ENCODE data around the gene MT1G. TPM values are rescaled to one million over a fixed set of nuclear protein-coding genes. Genes with fewer than 3 reads are reported as not detected.

The MT1G gene
- total RNA-seq, 1 donor from 2014 or later, result 24.1 TPM

DNA sequence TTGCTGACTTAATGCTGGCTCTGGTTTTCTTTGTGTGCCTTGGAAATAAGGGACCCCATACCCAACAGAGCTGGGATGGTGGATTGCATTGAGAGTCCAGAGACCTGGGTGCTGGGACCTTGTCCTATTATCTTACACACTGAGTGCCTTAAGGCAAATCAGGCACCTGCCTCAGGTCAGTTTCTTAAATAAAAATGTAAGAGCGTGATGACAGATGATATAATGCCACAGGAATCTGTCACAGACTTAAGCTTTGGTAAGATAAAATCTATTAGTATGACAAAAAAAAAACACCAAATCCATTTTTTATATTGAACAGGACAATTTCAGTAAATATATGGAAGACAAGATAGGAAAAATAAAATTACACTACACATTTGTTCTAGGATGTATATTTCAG lies 27.8 kb downstream of the MT1G start:
- intact Hi-C loops (cut with micrococcal nuclease), result no loop called here

DNA sequence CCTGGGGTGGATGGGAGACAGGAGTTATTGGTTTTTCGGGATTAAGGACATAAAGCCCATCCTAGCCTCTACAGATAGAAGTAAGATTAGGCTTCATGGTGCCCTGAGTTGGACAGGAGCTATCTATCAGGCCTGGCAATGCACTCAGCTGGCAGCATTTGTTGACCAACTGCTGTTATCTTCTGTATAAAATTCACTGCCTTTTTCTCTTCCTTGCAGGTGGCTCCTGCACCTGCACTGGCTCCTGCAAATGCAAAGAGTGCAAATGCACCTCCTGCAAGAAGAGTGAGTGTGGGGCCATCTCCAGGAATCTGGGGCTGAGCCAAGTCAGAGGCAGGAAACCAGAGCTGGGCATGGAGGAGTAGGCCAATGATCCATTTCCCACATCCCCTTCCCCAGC lies 28.8 kb downstream of the MT1G start:
- intact Hi-C loops (cut with micrococcal nuclease), result no loop called here

GRCh38 chr16:56637814-56638750 lies 29.8 kb downstream of the MT1G start, which contains the start of gene MT1A:
Gene MT1A, plus strand, starts transcription at chr16:56638666. Its CDS starts 73 bp downstream, at chr16:56638739.
- intact Hi-C loops (cut with micrococcal nuclease), result no loop called here

- intact Hi-C loops (cut with micrococcal nuclease), result no loop called here
These were observed 31.1 kb downstream of the MT1G start for GRCh38 chr16:56636616-56637413.

GRCh38 chr16:56635441-56635967 lies 32.4 kb downstream of the MT1G start:
- intact Hi-C loops (cut with micrococcal nuclease), result no loop called here

GRCh38 chr16:56634715-56635440 lies 33.0 kb downstream of the MT1G start:
- intact Hi-C loops (cut with micrococcal nuclease), result loop anchor here (1.0 kb wide), 1 partner anchor 10 kb away; the partner anchor contains the start of gene MT1E

DNA sequence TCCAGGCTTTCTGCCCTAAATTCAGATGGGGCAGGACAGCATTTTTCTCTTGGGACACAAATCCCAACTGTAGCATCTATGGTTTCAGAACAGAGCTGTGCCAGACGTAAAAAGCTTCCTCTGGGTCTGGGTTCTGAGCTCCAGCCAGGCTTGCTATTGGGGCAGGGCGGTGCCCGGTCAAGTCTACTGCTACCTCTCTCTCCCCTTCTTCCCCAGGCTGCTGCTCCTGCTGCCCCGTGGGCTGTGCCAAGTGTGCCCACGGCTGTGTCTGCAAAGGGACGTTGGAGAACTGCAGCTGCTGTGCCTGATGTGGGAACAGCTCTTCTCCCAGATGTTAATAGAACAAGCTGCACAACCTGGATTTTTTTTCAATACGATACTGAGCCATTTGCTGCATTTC lies 34.3 kb downstream of the MT1G start:
- intact Hi-C loops (cut with micrococcal nuclease), result no loop called here

- intact Hi-C loops (cut with micrococcal nuclease), result loop anchor here (1.0 kb wide), 1 partner anchor 56 kb away; no protein-coding TSS in a partner anchor
These were observed 35.0 kb downstream of the MT1G start for GRCh38 chr16:56632848-56633365.

DNA sequence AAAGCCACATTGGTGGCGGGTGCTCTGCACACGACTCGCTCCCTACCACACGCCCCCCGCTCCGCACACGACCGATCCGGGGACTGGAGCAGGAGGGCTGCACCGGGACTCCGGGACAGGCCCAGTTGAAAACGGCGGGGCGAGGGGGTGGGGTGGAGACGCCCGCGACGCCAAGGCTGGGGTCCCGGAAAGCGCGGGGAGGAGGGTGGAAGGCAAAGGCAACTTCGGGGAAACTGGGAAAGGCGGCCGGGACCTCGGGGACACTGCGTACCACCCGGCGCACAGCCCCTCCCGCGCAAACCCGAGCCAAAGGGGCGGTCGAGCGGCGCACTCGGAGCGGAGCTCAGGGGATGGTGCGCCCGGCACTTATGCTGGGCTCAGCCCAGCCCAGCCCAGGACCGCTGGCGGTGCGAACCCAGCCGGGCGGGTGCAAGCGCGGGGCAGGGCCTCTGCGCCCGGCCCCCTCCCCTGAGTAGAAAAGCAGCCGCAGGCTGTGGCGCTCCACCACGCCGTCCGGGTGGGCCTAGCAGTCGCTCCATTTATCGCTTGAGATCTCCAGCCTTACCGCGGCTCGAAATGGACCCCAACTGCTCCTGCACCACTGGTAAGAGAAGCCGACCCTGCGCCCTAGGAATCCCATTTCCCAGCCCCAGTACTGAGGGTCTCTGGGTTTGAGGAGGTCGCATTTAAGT lies 35.6 kb downstream of the MT1G start, which contains the start of gene MT1M:
MT1M (plus strand) TSS at position 504 of the 692 bp plus-strand sequence; CDS start at position 577, 73 bp downstream.
- intact Hi-C loops (cut with micrococcal nuclease), result loop anchor here (1.0 kb wide), 1 partner anchor 55 kb away; no protein-coding TSS in a partner anchor

DNA sequence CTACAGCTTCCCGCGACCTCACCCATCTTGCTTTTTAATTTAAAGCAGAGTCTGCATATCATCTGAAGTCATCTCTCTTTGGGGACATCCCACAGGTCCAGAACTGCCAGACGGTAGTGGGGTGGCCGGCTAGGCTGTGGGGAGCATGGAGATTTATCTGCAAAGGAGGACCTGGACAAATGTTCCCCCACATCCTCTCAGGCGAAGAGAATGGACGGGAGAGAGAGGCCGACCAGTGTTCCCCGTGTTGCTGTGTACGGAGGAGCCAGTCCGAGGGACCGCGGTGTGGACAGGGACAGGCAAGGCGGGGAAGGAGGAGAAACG lies 36.1 kb downstream of the MT1G start:
- intact Hi-C loops (cut with micrococcal nuclease), result loop anchor here (1.0 kb wide), 1 partner anchor 54 kb away; no protein-coding TSS in a partner anchor

DNA sequence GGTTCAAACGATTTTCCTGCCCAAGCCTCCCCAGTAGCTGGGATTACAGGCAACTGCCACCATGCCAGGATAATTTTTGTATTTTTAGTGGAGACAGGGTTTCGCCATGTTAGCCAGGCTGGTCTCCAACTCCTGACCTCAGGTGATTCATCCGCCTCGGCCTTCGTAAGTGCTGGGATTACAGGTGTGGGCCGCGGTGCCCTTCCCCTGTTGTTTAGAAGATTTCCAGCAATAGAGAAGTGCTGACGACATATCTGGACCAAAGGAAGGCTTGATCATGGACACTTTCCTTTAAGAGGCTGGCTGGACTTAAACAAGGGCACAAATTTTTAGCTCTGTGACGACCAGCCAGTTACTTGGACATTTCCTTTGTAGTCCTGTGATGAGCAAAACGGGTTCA lies 36.7 kb downstream of the MT1G start:
- intact Hi-C loops (cut with micrococcal nuclease), result no loop called here

DNA sequence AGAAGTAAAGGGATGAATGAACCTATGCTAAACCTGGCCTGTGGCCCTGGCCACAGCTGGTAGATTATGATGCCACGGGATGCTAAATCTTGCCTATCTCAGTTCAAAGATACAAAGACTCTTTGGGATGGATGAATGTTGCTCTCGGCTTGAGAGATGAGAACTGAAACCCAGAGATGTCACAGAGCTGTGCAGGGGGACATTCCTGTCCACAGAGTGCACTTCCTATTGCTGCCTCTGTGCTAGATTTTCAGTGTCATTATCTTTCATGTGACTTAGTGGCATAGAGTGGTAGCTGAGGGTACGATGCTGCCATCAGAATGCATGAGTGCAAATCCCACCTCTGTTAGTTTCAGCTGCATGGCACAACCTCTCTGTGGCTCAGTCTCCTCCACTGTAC lies 37.7 kb downstream of the MT1G start:
- intact Hi-C loops (cut with micrococcal nuclease), result no loop called here

GRCh38 chr16:56629531-56629930 lies 38.3 kb downstream of the MT1G start:
- intact Hi-C loops (cut with micrococcal nuclease), result no loop called here

- intact Hi-C loops (cut with micrococcal nuclease), result no loop called here
These were observed 39.1 kb downstream of the MT1G start for GRCh38 chr16:56628486-56629350.

DNA sequence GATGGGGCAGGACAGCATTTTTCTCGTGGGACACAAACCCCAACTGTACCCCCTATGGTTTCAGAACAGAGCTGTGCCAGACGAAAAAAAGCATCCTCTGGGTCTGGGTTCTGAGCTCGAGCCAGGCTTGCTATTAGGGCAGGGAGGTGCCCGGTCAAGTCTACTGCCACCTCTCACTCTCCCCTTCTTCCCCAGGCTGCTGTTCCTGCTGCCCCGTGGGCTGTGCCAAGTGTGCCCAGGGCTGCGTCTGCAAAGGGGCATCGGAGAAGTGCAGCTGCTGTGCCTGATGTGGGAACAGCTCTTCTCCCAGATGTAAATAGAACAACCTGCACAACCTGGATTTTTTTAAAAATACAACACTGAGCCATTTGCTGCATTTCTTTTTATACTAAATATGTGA lies 41.2 kb downstream of the MT1G start:
- intact Hi-C loops (cut with micrococcal nuclease), result no loop called here

DNA sequence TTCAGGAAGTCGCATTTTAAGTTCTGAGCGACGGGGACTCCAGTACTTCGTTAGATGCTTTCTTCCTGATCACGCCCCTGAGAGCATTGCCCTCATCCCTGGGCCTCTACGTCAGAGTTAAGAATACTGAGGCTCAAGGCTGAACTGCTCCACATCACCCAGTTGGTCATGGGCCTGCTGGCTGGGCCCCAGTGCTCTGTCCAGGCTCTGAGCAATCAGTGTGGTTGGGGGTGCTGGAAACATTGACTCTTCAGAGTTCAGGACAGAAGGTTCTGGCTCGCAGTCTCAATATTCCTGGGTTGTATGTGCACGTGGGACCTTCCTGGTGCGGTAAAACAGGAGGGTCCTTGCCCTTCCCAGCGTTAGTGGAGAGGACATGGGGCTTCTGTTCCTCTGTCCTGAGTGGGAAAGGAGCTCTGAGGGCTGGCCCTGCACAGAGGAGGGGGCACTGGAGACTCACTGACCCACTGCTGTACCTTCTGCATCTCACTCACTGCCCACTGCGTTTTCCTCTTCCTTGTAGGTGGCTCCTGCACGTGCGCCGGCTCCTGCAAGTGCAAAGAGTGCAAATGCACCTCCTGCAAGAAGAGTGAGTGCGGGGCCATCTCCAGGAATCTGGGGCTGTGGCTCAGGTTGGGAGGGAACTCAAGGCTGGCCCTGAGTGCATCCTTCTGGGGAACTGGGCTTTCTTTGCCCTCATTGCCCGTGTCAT lies 41.8 kb downstream of the MT1G start:
- intact Hi-C loops (cut with micrococcal nuclease), result loop anchor here (1.0 kb wide), 8 partner anchors 8 to 76 kb away; partner anchors contain the start of genes MT1F, MT1X and MT2A

GRCh38 chr16:56625140-56625942 lies 42.5 kb downstream of the MT1G start, which contains the start of gene MT1E:
Gene MT1E, plus strand, starts transcription at chr16:56625781. Its CDS starts 71 bp downstream, at chr16:56625852.
- intact Hi-C loops (cut with micrococcal nuclease), result loop anchor here (1.0 kb wide), 8 partner anchors 8 to 77 kb away; partner anchors contain the start of genes MT1F, MT1X and MT2A

All from T-helper 1 cell treated with Interleukin-12 subunit alpha and Interleukin-12 subunit beta and Interleukin-4 antibody, amounts not matched to agents 30 ng/mL and 1 ng/mL, for 36 hours (primary cell).